ENCODE data around the gene PTGFR.

The PTGFR gene

GRCh38 chr1:78522136-78522535, 31.4 kb downstream of the PTGFR start:
- no peak for DNase-seq

- DNase-seq, result no peak
Measured at GRCh38 chr1:78526496-78526895, 35.7 kb downstream of the PTGFR start.

- no peak for DNase-seq
Measured at GRCh38 chr1:78527706-78528105, 36.9 kb downstream of the PTGFR start.

- DNase-seq, result no peak
Measured at GRCh38 chr1:78533527-78533926, 42.8 kb downstream of the PTGFR start.

GRCh38 chr1:78535286-78535685, 44.5 kb downstream of the PTGFR start:
- DNase-seq, result no peak

- no peak for DNase-seq
Measured at GRCh38 chr1:78536427-78536826, 45.7 kb downstream of the PTGFR start.

- no peak for DNase-seq
Measured at GRCh38 chr1:78540048-78540447, 49.3 kb downstream of the PTGFR start.

- no peak for DNase-seq
Measured at GRCh38 chr1:78541479-78541878, 50.7 kb downstream of the PTGFR start.

GRCh38 chr1:78543941-78544643, 53.3 kb downstream of the PTGFR start:
- DNase-seq, result no peak

GRCh38 chr1:78547081-78547480, 56.3 kb downstream of the PTGFR start:
- no peak for DNase-seq

- no peak for DNase-seq
Measured at GRCh38 chr1:78549331-78549730, 58.6 kb downstream of the PTGFR start.

GRCh38 chr1:78549891-78550290, 59.1 kb downstream of the PTGFR start:
- no peak for DNase-seq

- no peak for DNase-seq
Measured at GRCh38 chr1:78553859-78554258, 63.1 kb downstream of the PTGFR start.

GRCh38 chr1:78554840-78555239, 64.1 kb downstream of the PTGFR start:
- DNase-seq, result no peak

GRCh38 chr1:78559680-78560079, 68.9 kb downstream of the PTGFR start:
- DNase-seq, result no peak

GRCh38 chr1:78560811-78561210, 70.0 kb downstream of the PTGFR start:
- no peak for DNase-seq

GRCh38 chr1:78561856-78562255, 71.1 kb downstream of the PTGFR start:
- no peak for DNase-seq

GRCh38 chr1:78565393-78565792, 74.6 kb downstream of the PTGFR start:
- no peak for DNase-seq

- no peak for DNase-seq
Measured at GRCh38 chr1:78570539-78570938, 79.8 kb downstream of the PTGFR start.

GRCh38 chr1:78577257-78578100, 86.7 kb downstream of the PTGFR start:
- no peak for DNase-seq

GRCh38 chr1:78586572-78586971, 95.8 kb downstream of the PTGFR start:
- DNase-seq, result no peak

GRCh38 chr1:78587211-78587610, 96.4 kb downstream of the PTGFR start:
- DNase-seq, result no peak
